Mesenchymal stem cell (in vitro differentiated cells and primary cell): ENCODE results near the gene GAK.

Experiments used
- DNase-seq: peaks from one replicate; pipeline ENCODE4 v3.0.0-alpha.2; 2013
- H2AFZ ChIP-seq: one replicate; pipeline ENCODE4 v1.6.1; 2013; ENCODE audit warnings: low read depth, mild to moderate bottlenecking, control low read depth, inconsistent platforms, low read length, moderate library complexity
- H2AK5ac ChIP-seq: 2 replicates; pipeline ENCODE4 v1.6.1; 2013; ENCODE audit warnings: low read length, moderate library complexity, mild to moderate bottlenecking, inconsistent platforms; ENCODE audit not compliant: severe bottlenecking
- H2BK120ac ChIP-seq: one replicate; pipeline ENCODE4 v1.6.1; 2013; ENCODE audit warnings: low read depth, mild to moderate bottlenecking, inconsistent platforms, low read length, moderate library complexity
- H2BK12ac ChIP-seq, 2 experiments: one replicate each; pipeline ENCODE4 v1.6.1; 2013; ENCODE audit warnings: inconsistent platforms in 2 of 2, low read length in 2 of 2, mild to moderate bottlenecking in 2 of 2, moderate library complexity in 2 of 2, control low read depth in 1 of 2
- H2BK15ac ChIP-seq: one replicate; pipeline ENCODE4 v1.6.1; 2013; ENCODE audit warnings: mild to moderate bottlenecking, low read depth, inconsistent platforms; ENCODE audit not compliant: poor library complexity, severe bottlenecking
- H2BK5ac ChIP-seq: 2 replicates; pipeline ENCODE4 v1.6.1; 2013; ENCODE audit warnings: low read depth, mild to moderate bottlenecking, low read length, control low read depth, inconsistent platforms; ENCODE audit not compliant: poor library complexity, severe bottlenecking
- H3K14ac ChIP-seq, 2 experiments: one replicate each; pipeline ENCODE4 v1.6.1; 2013; ENCODE audit warnings: inconsistent platforms in 2 of 2, low read length in 2 of 2, control low read depth in 1 of 2, mild to moderate bottlenecking in 1 of 2, moderate library complexity in 1 of 2
- H3K18ac ChIP-seq, 2 experiments: one replicate each; pipeline ENCODE4 v1.6.1; 2013; ENCODE audit warnings: inconsistent platforms in 2 of 2, low read length in 2 of 2, control low read depth in 1 of 2, low read depth in 1 of 2, mild to moderate bottlenecking in 1 of 2
- H3K23ac ChIP-seq, 2 experiments: one replicate each; pipeline ENCODE4 v1.6.1; 2013; ENCODE audit warnings: inconsistent platforms in 2 of 2, low read length in 2 of 2, mild to moderate bottlenecking in 2 of 2, moderate library complexity in 2 of 2, control low read depth in 1 of 2
- H3K27ac ChIP-seq: 2 replicates; pipeline ENCODE4 v1.5.1; 2013; ENCODE audit warnings: mild to moderate bottlenecking, moderate library complexity, low read length, control low read depth, inconsistent platforms; ENCODE audit not compliant: poor library complexity, severe bottlenecking
- H3K27me3 ChIP-seq, 2 experiments: 2 replicates each; pipeline versions ENCODE4 v1.6.1 to v1.7.0; 2013; ENCODE audit warnings: low read length in 2 of 2, mild to moderate bottlenecking in 2 of 2, moderate library complexity in 2 of 2, control low read depth in 1 of 2, inconsistent platforms in 1 of 2; ENCODE audit not compliant: control insufficient read depth in 1 of 2, insufficient read depth in 1 of 2
- H3K36me3 ChIP-seq, 2 experiments: 2 replicates each; pipeline versions ENCODE4 v1.6.1 to v1.7.0; 2013; ENCODE audit warnings: low read length in 2 of 2, control low read depth in 1 of 2, inconsistent platforms in 1 of 2, low read depth in 1 of 2, mild to moderate bottlenecking in 1 of 2; ENCODE audit not compliant: insufficient read depth in 2 of 2, control insufficient read depth in 1 of 2
- H3K4ac ChIP-seq, 2 experiments: one replicate each; pipeline ENCODE4 v1.6.1; 2013; ENCODE audit warnings: inconsistent platforms in 2 of 2, low read length in 2 of 2, mild to moderate bottlenecking in 2 of 2, moderate library complexity in 2 of 2, control low read depth in 1 of 2, low read depth in 1 of 2
- H3K4me1 ChIP-seq: 2 replicates; pipeline ENCODE4 v1.6.1; 2013; ENCODE audit warnings: low read depth, low read length, control low read depth; ENCODE audit not compliant: control insufficient read depth, insufficient read depth
- H3K4me2 ChIP-seq: 2 replicates; pipeline ENCODE4 v1.6.1; 2013; ENCODE audit warnings: low read length, mild to moderate bottlenecking, inconsistent platforms; ENCODE audit not compliant: poor library complexity, severe bottlenecking
- H3K4me3 ChIP-seq, 2 experiments: 2 replicates each; pipeline versions ENCODE4 v1.5.1 to v1.7.0; 2013; ENCODE audit warnings: low read length in 2 of 2, mild to moderate bottlenecking in 2 of 2, control low read depth in 1 of 2, low read depth in 1 of 2; ENCODE audit not compliant: insufficient read depth in 1 of 2
- H3K79me1 ChIP-seq: replicated peaks from 2 replicates; pipeline ENCODE4 v1.6.1; 2013; ENCODE audit warnings: mild to moderate bottlenecking, control low read depth, low read length, inconsistent platforms; ENCODE audit not compliant: poor library complexity, severe bottlenecking
- H3K9ac ChIP-seq: 2 replicates; pipeline ENCODE4 v1.7.0; 2013; ENCODE audit warnings: mild to moderate bottlenecking, low read length, moderate library complexity
- H3K9me3 ChIP-seq: 2 replicates; pipeline ENCODE4 v1.7.0; 2013; ENCODE audit warnings: mild to moderate bottlenecking, low read length; ENCODE audit not compliant: control insufficient read depth
- H4K8ac ChIP-seq: one replicate; pipeline ENCODE4 v1.6.1; 2013; ENCODE audit warnings: inconsistent platforms, mild to moderate bottlenecking, low read length, moderate library complexity
- H4K91ac ChIP-seq: one replicate; pipeline ENCODE4 v1.6.1; 2013; ENCODE audit warnings: mild to moderate bottlenecking, low read length, inconsistent platforms
- WGBS: methylation state at CpG from one replicate; pipeline ENCODE4 v1.1.7; 2013; ENCODE audit warnings: mixed read lengths; 5-methylcytosine and 5-hydroxymethylcytosine counted together

The GAK gene

DNA sequence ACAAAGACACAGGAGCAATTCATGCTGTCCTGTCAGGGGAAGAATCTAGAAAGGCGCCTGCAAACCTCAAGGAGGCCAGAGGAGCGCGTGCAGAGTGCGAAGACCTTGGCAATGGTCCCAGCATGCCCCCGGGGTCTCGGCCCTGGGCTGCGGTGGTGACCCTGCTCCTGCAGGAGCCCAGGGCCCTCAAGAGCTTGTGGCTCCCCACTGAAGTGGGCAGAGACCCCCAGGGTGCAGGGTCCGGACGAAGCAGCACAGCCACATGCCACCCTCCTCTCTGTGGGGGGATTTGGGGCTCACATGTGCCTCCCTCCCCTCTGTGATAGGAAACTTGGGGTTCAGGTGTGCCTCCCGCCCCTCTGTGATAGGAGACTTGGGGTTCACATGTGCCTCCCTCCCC lies 39.3 kb downstream of the GAK start:
- H2BK15ac ChIP-seq: no peak overlapping the region

DNA sequence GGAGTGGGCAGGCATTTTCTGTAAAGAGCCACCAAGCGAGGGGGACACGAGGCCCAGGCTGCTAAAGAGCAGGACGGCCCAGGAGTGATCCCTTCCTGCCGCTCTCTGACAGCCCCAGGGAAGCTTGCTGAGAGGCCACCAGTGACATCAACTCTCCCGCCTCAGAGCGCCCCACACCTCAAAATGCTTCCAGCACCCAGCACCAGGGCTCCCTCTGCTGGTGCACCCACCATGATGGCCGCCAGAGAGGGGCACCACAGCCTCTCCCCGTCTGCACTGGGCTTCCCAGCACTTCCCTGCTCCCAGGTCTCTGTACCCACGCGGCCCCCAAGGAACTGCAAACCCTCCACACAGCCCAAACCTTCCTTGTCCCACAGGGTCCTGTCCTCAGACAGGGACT lies 40.4 kb downstream of the GAK start:
- DNase-seq: no peak
- H2BK5ac ChIP-seq: no peak overlapping the region
- H3K4me3 ChIP-seq: no peak overlapping the region
- H2BK12ac ChIP-seq: no peak overlapping the region
- H4K91ac ChIP-seq: no peak overlapping the region
- peaks cover 1% of the 10 kb centered on the region for H3K4me1 ChIP-seq
- no peak overlapping the region for H3K9ac ChIP-seq
- H3K9me3 ChIP-seq: no peaks in the 10 kb centered on the region
- no peak overlapping the region for H2BK15ac ChIP-seq
- no peak overlapping the region for H2BK120ac ChIP-seq
- H3K14ac ChIP-seq: no peak overlapping the region
- H3K18ac ChIP-seq: no peak overlapping the region
- H3K36me3 ChIP-seq: peaks cover 73 to 95% of the 10 kb centered on the region in 2 experiments
- H3K4me2 ChIP-seq: no peak overlapping the region
- H3K27ac ChIP-seq: no peak overlapping the region
- no peaks in the 10 kb centered on the region for H3K27me3 ChIP-seq
- WGBS: 92% methylated on average over 10 of the region's 10 CpGs
- no peak overlapping the region for H2AFZ ChIP-seq
- no peak overlapping the region for H2AK5ac ChIP-seq
- no peak overlapping the region for H4K8ac ChIP-seq
- peaks cover 47% of the 10 kb centered on the region for H3K79me1 ChIP-seq
- no peak overlapping the region for H3K23ac ChIP-seq
- H3K4ac ChIP-seq: no peak overlapping the region

More for the DNA sequence above, 39.3 kb downstream of the GAK start:
- H4K91ac ChIP-seq: no peak overlapping the region
- no peak overlapping the region for H3K14ac ChIP-seq
- H2BK12ac ChIP-seq: no peak overlapping the region
- H3K27ac ChIP-seq: no peak overlapping the region
- no peak overlapping the region for H2BK5ac ChIP-seq
- no peak overlapping the region for H3K4ac ChIP-seq
- no peak overlapping the region for H2BK120ac ChIP-seq
- no peaks in the 10 kb centered on the region for H3K9me3 ChIP-seq
- no peak overlapping the region for H3K18ac ChIP-seq
- no peak overlapping the region for H3K4me2 ChIP-seq
- H3K79me1 ChIP-seq: peaks cover 51% of the 10 kb centered on the region
- H2AFZ ChIP-seq: no peak overlapping the region
- DNase-seq: no peak
- no peak overlapping the region for H3K4me3 ChIP-seq
- no peaks in the 10 kb centered on the region for H3K4me1 ChIP-seq
- H4K8ac ChIP-seq: no peak overlapping the region
- no peak overlapping the region for H2AK5ac ChIP-seq
- no peak overlapping the region for H3K23ac ChIP-seq
- H3K36me3 ChIP-seq: peaks cover 71 to 95% of the 10 kb centered on the region in 2 experiments
- no peak overlapping the region for H3K9ac ChIP-seq
- 99% methylated on average over 10 of the region's 10 CpGs for WGBS
- no peaks in the 10 kb centered on the region for H3K27me3 ChIP-seq

DNA sequence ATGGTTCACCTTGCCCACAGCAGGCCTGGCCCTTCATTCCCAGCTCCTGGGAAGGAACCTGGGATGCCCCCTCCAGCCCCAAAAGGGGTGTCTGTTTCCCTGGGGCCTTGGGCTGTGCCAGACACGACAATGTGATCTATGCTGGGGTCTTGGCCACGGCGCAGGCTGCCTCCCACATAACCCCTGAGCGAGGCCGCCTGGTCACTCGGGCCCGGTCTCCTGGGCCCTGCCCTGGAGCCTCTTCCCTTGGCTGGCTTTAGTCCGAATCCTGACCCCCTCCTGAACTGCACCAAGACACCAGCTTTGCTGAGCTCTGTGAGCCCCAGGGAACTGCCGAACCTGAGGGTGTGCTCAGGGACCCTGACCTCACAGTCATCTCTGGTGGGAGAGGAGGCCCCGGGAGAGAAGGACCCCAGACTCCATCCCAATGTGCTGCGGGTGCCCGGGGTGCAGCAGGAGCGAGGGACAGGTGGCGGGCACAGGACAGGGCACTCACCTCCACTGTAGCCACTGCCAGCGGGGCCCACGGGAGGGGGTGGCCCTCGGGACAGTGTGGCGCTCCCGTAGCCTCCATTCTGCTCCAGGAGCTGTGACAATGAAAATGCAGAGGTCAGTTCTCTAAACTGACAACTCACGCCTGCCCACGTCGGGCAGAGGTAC lies 42.0 kb downstream of the GAK start:
- Histone ChIP-seq H3K4ac (no peak overlapping the region), H3K27ac (no peak overlapping the region), H2BK15ac (no peak overlapping the region), H2AK5ac (no peak overlapping the region), H3K4me1 (peaks cover 1% of the 10 kb centered on the region), H3K4me2 (no peak overlapping the region), H3K36me3 (peaks cover 75 to 95% of the 10 kb centered on the region in 2 experiments), H3K23ac (no peak overlapping the region), H3K14ac (no peak overlapping the region), H3K9me3 (no peaks in the 10 kb centered on the region), H3K9ac (no peak overlapping the region), H2BK5ac (no peak overlapping the region), H3K4me3 (no peak overlapping the region), H3K27me3 (no peaks in the 10 kb centered on the region), H4K8ac (no peak overlapping the region), H3K18ac (no peak overlapping the region), H2BK12ac (no peak overlapping the region), H2AFZ (no peak overlapping the region), H2BK120ac (no peak overlapping the region), H4K91ac (no peak overlapping the region), H3K79me1 (peaks cover 45% of the 10 kb centered on the region)
- DNase-seq: no peak
- 97% methylated on average over 22 of the region's 22 CpGs for WGBS

DNA sequence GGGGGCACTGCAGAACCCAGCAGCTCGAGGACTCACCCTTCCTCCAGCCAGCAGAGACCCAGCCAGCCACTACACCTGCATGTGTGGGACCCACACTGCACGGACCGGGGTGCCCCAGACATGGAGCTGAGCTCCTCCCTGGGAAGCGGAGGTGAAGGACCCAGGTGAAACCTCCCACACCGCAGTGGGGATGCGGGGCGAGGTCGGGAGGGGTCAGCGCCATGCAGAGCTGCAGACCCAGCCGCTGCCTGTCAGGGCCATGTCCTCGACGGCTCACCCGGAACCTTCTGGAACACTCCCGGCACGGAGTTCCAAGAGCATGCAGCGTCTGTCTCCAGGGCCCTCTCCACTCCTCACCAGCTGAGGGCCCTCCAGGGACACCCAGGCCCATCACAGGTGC lies 42.6 kb downstream of the GAK start:
- no peak for DNase-seq
- H3K18ac ChIP-seq: no peak overlapping the region
- 97% methylated on average over 16 of the region's 16 CpGs for WGBS
- no peaks in the 10 kb centered on the region for H3K9me3 ChIP-seq
- no peaks in the 10 kb centered on the region for H3K27me3 ChIP-seq
- no peak overlapping the region for H3K14ac ChIP-seq
- H4K8ac ChIP-seq: no peak overlapping the region
- H3K9ac ChIP-seq: no peak overlapping the region
- no peak overlapping the region for H2AK5ac ChIP-seq
- H3K27ac ChIP-seq: no peak overlapping the region
- H4K91ac ChIP-seq: no peak overlapping the region
- H3K4me3 ChIP-seq: no peak overlapping the region
- H2BK12ac ChIP-seq: no peak overlapping the region
- peaks cover 46% of the 10 kb centered on the region for H3K79me1 ChIP-seq
- no peak overlapping the region for H3K4ac ChIP-seq
- no peak overlapping the region for H3K4me2 ChIP-seq
- no peak overlapping the region for H2BK5ac ChIP-seq
- H3K23ac ChIP-seq: no peak overlapping the region
- no peak overlapping the region for H2AFZ ChIP-seq
- H2BK120ac ChIP-seq: no peak overlapping the region
- no peak overlapping the region for H2BK15ac ChIP-seq
- H3K36me3 ChIP-seq: peaks cover 79 to 98% of the 10 kb centered on the region in 2 experiments
- peaks cover 1% of the 10 kb centered on the region for H3K4me1 ChIP-seq
